ENCODE measurements around the gene NR0B2.

NR0B2 gene

DNA sequence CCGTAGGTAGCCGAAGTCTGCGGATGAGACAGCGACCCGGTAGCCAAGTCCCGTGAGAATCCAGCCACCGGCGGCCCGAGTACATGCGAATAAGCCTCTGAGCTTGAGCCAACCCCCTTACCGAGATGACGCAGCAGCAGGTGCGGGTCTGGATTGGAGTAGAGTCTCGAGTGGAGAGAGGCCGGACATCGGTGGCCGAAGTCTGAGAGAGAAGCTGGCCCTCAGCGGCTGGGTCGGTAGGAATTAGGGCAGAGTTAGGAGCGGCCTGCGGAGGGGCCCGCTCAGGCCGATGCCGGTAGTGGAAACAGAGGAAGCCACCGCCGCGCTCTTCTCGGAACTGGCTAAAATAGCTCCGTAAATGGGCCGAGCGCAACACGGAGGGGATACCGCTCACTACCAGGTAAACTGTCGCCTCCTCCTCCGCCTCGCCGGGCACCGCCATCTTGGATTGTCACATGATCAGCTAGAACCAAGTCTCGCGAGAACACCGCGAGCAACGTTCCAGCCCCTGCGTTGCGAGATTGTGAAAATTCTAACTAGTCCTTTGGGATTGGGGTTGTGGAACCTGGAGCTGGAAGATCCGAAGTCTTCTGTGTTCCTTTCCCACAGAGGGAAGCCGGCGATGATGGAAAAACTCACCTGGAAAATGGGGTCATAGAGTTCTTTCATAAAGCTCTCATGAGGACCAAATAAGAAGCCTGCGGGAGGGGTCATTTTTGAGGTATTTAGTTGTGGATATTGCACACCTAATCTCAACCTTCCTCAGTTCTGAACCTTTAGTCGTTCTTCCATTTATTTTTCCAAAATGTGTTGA lies 13.6 kb downstream of the NR0B2 start, which contains the start of gene GPATCH3:
Gene GPATCH3, minus strand, starts transcription at position 467 of the 814 bp plus-strand sequence. Its CDS starts 25 bp downstream, at position 442.
- H3K4me3 ChIP-seq (replicated peaks in 1 of 2; ENCODE audit: low read depth in 2 of 2, low read length in 2 of 2) = peak within 1 kb of the TSS; percentile 94 to 98

DNA sequence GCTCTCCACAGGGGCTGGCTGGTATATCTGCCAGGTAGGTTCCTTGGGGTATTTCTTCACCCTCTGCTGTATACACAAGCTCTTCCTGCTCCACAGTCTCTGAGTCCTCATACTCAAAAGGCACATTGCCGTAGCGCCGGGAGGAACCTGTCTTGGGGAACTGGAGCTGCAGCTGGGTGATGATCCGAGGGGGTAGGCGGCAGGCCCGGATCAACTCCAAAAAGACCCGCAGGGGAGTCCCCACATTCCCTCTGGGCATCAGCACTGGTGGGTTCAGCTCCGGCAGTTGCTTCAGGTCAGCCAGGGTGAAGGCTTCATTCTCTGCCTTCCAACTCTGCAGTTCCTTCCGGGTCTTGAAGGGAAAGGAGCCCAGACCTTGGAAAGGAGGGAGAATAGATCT lies 16.4 kb downstream of the NR0B2 start:
- TF ChIP-seq, protein P1, sequence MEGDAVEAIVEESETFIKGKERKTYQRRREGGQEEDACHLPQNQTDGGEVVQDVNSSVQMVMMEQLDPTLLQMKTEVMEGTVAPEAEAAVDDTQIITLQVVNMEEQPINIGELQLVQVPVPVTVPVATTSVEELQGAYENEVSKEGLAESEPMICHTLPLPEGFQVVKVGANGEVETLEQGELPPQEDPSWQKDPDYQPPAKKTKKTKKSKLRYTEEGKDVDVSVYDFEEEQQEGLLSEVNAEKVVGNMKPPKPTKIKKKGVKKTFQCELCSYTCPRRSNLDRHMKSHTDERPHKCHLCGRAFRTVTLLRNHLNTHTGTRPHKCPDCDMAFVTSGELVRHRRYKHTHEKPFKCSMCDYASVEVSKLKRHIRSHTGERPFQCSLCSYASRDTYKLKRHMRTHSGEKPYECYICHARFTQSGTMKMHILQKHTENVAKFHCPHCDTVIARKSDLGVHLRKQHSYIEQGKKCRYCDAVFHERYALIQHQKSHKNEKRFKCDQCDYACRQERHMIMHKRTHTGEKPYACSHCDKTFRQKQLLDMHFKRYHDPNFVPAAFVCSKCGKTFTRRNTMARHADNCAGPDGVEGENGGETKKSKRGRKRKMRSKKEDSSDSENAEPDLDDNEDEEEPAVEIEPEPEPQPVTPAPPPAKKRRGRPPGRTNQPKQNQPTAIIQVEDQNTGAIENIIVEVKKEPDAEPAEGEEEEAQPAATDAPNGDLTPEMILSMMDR (IDR thresholded peaks at IDR 0.05; ENCODE audit: low read depth, low read length) = no peak
- DNase-seq (ENCODE audit: low read depth in 2 of 2) = no peak
- no peak overlapping the region for H3K4me3 ChIP-seq (replicated peaks in 1 of 2; ENCODE audit: low read depth in 2 of 2, low read length in 2 of 2)

More for the DNA sequence above, 13.6 kb downstream of the NR0B2 start, which contains the start of gene GPATCH3:
- DNase-seq (ENCODE audit: low read depth in 2 of 2) = peak; percentile 96 to 97
- TF ChIP-seq, protein P1 (IDR thresholded peaks at IDR 0.05; ENCODE audit: low read depth, low read length) = no peak

DNA sequence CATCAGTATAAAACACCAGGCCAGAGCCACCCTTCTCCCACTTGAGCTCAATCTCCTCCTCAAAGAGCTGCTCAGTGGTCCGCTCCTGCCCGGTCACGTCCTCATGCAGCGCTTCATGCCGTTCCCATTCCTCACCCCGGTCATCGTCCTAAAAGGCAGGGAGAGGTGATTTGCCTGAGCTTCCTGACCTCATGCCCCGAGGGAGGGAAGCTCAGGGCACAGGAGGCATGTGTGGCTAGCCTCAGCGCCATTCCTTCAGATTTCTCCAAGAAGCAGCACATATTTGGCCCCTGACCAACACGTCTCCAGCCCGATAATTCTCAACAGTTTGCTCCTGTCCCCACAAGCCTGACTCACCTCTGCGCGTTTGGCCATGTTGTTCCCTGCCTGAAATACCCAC lies 19.5 kb downstream of the NR0B2 start:
- H3K4me3 ChIP-seq (replicated peaks in 1 of 2; ENCODE audit: low read depth in 2 of 2, low read length in 2 of 2) = no peak overlapping the region
- TF ChIP-seq, protein P1 (IDR thresholded peaks at IDR 0.05; ENCODE audit: low read depth, low read length) = no peak
- DNase-seq (ENCODE audit: low read depth in 2 of 2) = no peak

DNA sequence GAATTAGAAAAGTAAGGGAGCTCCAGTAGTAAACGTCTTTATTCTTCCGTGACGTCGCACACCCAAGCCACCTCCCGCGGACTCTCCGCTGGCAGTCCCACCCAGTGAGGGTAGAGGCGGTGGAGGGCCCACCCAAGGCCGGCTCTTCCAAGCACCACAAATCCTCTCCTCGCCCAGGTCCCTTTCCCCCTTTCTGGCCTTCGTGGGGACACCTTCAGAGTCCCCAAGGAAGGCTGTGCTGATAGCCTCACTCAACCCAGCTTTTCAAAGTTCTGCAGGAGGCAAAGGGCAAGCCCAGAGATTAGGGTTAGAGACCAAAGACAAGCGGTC lies 23.3 kb downstream of the NR0B2 start:
- TF ChIP-seq, protein P1 (IDR thresholded peaks at IDR 0.05; ENCODE audit: low read depth, low read length) = no peak
- H3K4me3 ChIP-seq (replicated peaks in 1 of 2; ENCODE audit: low read depth in 2 of 2, low read length in 2 of 2) = peak overlapping the region; percentile 98 to 99
- DNase-seq (ENCODE audit: low read depth in 2 of 2) = no peak

DNA sequence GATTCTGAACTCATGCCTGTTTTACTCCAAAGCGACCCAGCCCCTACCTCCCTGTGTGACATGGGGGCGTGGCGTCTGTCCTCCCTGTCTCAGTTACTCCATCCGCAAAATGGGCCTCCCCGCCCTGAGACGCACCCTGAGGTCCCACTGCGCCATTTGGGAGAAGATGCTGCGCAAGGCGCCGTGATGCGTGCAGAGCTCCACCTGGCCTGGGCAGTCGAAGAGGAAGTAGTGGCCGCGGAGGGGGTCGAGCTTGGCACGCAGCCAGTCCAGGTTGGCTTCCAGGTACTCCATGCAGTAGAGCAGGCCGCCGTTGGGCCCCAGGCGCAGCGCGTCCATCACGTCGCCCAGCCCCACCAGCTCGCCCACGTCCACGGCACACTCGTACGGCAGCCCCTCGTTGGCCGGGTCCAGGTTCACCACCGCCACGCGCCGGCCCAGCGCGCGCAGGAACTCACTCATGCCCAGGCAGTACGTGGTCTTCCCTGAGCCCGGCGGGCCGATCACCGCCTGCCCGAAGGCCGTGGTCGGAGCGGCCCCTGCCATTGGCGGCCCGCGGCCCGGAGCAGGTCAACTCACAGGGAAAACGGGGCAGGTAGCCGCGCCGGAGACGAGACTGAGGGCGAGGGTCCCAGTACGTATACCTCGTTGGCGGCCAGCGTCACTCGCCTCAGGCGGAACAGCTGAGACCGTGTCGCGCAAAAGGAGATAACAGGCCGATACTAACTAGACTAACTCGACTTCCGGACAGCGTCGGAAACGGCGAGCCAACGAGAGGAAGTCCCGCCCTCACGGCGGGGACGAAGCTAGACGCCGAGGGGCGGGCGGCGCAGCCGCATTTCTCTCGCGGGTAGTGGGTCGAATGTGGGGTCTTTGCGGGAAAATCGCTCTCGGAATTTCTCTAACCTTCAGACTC lies 24.0 kb downstream of the NR0B2 start, which contains the start of gene GPN2:
Gene GPN2, minus strand, starts transcription at position 733 of the 916 bp plus-strand sequence. Its CDS starts 187 bp downstream, at position 546.
- H3K4me3 ChIP-seq (replicated peaks in 1 of 2; ENCODE audit: low read depth in 2 of 2, low read length in 2 of 2) = peak within 1 kb of the TSS; percentile 98 to 99
- peak; percentile 74 to 79 for DNase-seq (ENCODE audit: low read depth in 2 of 2)
- TF ChIP-seq, protein P1 (IDR thresholded peaks at IDR 0.05; ENCODE audit: low read depth, low read length) = no peak

DNA sequence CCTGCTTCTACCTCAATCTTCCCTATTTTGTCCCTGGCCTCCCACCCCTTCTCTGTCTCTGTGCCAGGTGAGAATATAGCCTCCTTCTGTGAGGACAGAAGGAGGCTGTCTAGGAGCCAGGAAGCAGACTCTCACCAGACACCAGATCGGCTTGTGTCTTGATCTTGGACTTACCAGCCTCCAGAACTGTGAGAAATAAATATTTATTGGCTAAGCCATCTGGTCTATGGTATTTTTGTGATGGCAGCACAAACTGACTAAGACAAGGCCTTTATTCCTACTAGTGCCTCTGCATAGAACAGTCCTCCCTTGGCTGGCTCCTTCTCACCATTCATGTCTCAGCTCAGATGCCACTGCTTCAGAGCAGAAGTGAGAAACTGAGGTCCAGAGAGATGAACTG lies 25.5 kb downstream of the NR0B2 start:
- H3K4me3 ChIP-seq (replicated peaks in 1 of 2; ENCODE audit: low read depth in 2 of 2, low read length in 2 of 2) = no peak overlapping the region

More for the DNA sequence above, 25.5 kb downstream of the NR0B2 start:
- TF ChIP-seq, protein P1 (IDR thresholded peaks at IDR 0.05; ENCODE audit: low read depth, low read length) = no peak
- DNase-seq (ENCODE audit: low read depth in 2 of 2) = no peak
